Epidermal melanocyte (primary cell): Measurements from ENCODE around the gene GOLT1B.

Experiments
- DNase-seq: peaks from one replicate; pipeline ENCODE4 v3.0.0; 2011; ENCODE audit warnings: low spot score; ENCODE audit not compliant: insufficient read length

The GOLT1B gene

GRCh38 chr12:21562859-21563258 is 61.3 kb downstream of the GOLT1B start:
- no peak for DNase-seq

- DNase-seq, result no peak
These were observed 64.8 kb downstream of the GOLT1B start for GRCh38 chr12:21566223-21566906.

GRCh38 chr12:21566907-21567394 is 65.4 kb downstream of the GOLT1B start:
- DNase-seq, result no peak
